IPS-18c (cell line): ENCODE measurements around the gene SH3BP4.

ENCODE experiments used
- H3K4me3 ChIP-seq: 2 replicates; pipeline ENCODE4 v1.7.0; 2013; ENCODE audit warnings: low read depth, mild to moderate bottlenecking, low read length, moderate library complexity; ENCODE audit not compliant: insufficient read depth
- H3K9me3 ChIP-seq: one replicate; pipeline ENCODE4 v1.6.1; 2013; ENCODE audit warnings: mild to moderate bottlenecking, low read length, moderate library complexity; ENCODE audit not compliant: control insufficient read depth, insufficient read depth

SH3BP4 gene

GRCh38 chr2:235096447-235096846, 144.6 kb downstream of the SH3BP4 start:
- Histone ChIP-seq H3K4me3 (no peak overlapping the region), H3K9me3 (no peaks in the 10 kb centered on the region)

- Histone ChIP-seq H3K4me3 (no peak overlapping the region), H3K9me3 (no peaks in the 10 kb centered on the region)
These were observed 145.4 kb downstream of the SH3BP4 start for GRCh38 chr2:235097196-235097595.

- no peak overlapping the region for H3K4me3 ChIP-seq
- no peaks in the 10 kb centered on the region for H3K9me3 ChIP-seq
These were observed 146.5 kb downstream of the SH3BP4 start for GRCh38 chr2:235098269-235098668.

- Histone ChIP-seq H3K4me3 (no peak overlapping the region), H3K9me3 (no peaks in the 10 kb centered on the region)
These were observed 147.1 kb downstream of the SH3BP4 start for GRCh38 chr2:235098736-235099494.

GRCh38 chr2:235102896-235103295, 151.1 kb downstream of the SH3BP4 start:
- no peaks in the 10 kb centered on the region for H3K9me3 ChIP-seq
- H3K4me3 ChIP-seq: no peak overlapping the region
